ENCODE results near the gene PKP4.

Gene PKP4

GRCh38 chr2:158649846-158650245, 193.1 kb downstream of the PKP4 start:
- DNase-seq (ENCODE audit: low read depth in 2 of 2) = no peak

- DNase-seq (ENCODE audit: low read depth in 2 of 2) = no peak
Observed at GRCh38 chr2:158650646-158651357, 194.1 kb downstream of the PKP4 start.

GRCh38 chr2:158651358-158652057, 194.8 kb downstream of the PKP4 start:
- no peak for DNase-seq (ENCODE audit: low read depth in 2 of 2)

- DNase-seq (ENCODE audit: low read depth in 2 of 2) = no peak
Observed at GRCh38 chr2:158655628-158656027, 198.9 kb downstream of the PKP4 start.

- no peak for DNase-seq (ENCODE audit: low read depth in 2 of 2)
Observed at GRCh38 chr2:158656492-158657229, 199.9 kb downstream of the PKP4 start.

- DNase-seq (ENCODE audit: low read depth in 2 of 2) = no peak
Observed at GRCh38 chr2:158658396-158658795, 201.6 kb downstream of the PKP4 start.

GRCh38 chr2:158659483-158659882, 202.7 kb downstream of the PKP4 start:
- DNase-seq (ENCODE audit: low read depth in 2 of 2) = no peak

GRCh38 chr2:158661231-158661630, 204.5 kb downstream of the PKP4 start:
- DNase-seq (ENCODE audit: low read depth in 2 of 2) = no peak

- no peak for DNase-seq (ENCODE audit: low read depth in 2 of 2)
Observed at GRCh38 chr2:158662421-158662820, 205.7 kb downstream of the PKP4 start.

GRCh38 chr2:158663796-158664195, 207.0 kb downstream of the PKP4 start:
- DNase-seq (ENCODE audit: low read depth in 2 of 2) = no peak

- DNase-seq (ENCODE audit: low read depth in 2 of 2) = no peak
Observed at GRCh38 chr2:158664987-158665386, 208.2 kb downstream of the PKP4 start.

- DNase-seq (ENCODE audit: low read depth in 2 of 2) = no peak
Observed at GRCh38 chr2:158665536-158666302, 209.0 kb downstream of the PKP4 start.

GRCh38 chr2:158666969-158667368, 210.2 kb downstream of the PKP4 start:
- DNase-seq (ENCODE audit: low read depth in 2 of 2) = no peak

GRCh38 chr2:158667586-158667985, 210.8 kb downstream of the PKP4 start:
- no peak for DNase-seq (ENCODE audit: low read depth in 2 of 2)

- no peak for DNase-seq (ENCODE audit: low read depth in 2 of 2)
Observed at GRCh38 chr2:158668001-158668765, 211.4 kb downstream of the PKP4 start.

- no peak for DNase-seq (ENCODE audit: low read depth in 2 of 2)
Observed at GRCh38 chr2:158670292-158670691, 213.5 kb downstream of the PKP4 start.

- DNase-seq (ENCODE audit: low read depth in 2 of 2) = no peak
Observed at GRCh38 chr2:158671360-158672245, 214.9 kb downstream of the PKP4 start.

GRCh38 chr2:158676295-158676694, 219.5 kb downstream of the PKP4 start:
- no peak for DNase-seq (ENCODE audit: low read depth in 2 of 2)

GRCh38 chr2:158676696-158677095, 219.9 kb downstream of the PKP4 start:
- no peak for DNase-seq (ENCODE audit: low read depth in 2 of 2)

GRCh38 chr2:158677542-158677941, 220.8 kb downstream of the PKP4 start:
- no peak for DNase-seq (ENCODE audit: low read depth in 2 of 2)
